ENCODE results near the gene LRRN4CL. TPM values are rescaled to one million over a fixed set of nuclear protein-coding genes. Genes with fewer than 3 reads are reported as not detected.
"Not testable (repeated sequence)": the region's sequence is repeated elsewhere in the genome, so short reads cannot be mapped to it uniquely, and the experiment has no call there.

LRRN4CL gene
- total RNA-seq, 1 donor: not detected

- H3K9me3 ChIP-seq (ENCODE audit: low read depth, low read length): no peaks in the 10 kb centered on the region
- no peaks in the 10 kb centered on the region for H3K27me3 ChIP-seq (ENCODE audit: insufficient read depth, low read length)
- no peak overlapping the region for H3K4me3 ChIP-seq (ENCODE audit: low read length)
- peaks cover 6% of the 10 kb centered on the region for H3K4me1 ChIP-seq (ENCODE audit: insufficient read depth, low read length)
Measured at GRCh38 chr11:62716206-62716605, 26.9 kb upstream of the LRRN4CL start.

- H3K4me3 ChIP-seq (ENCODE audit: low read length): no peak overlapping the region
Measured at GRCh38 chr11:62715150-62716130, 26.1 kb upstream of the LRRN4CL start.

GRCh38 chr11:62713343-62713742 is 24.0 kb upstream of the LRRN4CL start:
- no peak overlapping the region for H3K4me3 ChIP-seq (ENCODE audit: low read length)
- no peaks in the 10 kb centered on the region for H3K9me3 ChIP-seq (ENCODE audit: low read depth, low read length)
- H3K27me3 ChIP-seq (ENCODE audit: insufficient read depth, low read length): no peaks in the 10 kb centered on the region
- peaks cover 24% of the 10 kb centered on the region for H3K4me1 ChIP-seq (ENCODE audit: insufficient read depth, low read length)

More at GRCh38 chr11:62715150-62716130, 26.1 kb upstream of the LRRN4CL start:
- no peaks in the 10 kb centered on the region for H3K9me3 ChIP-seq (ENCODE audit: low read depth, low read length)
- H3K27me3 ChIP-seq (ENCODE audit: insufficient read depth, low read length): no peaks in the 10 kb centered on the region
- peaks cover 10% of the 10 kb centered on the region for H3K4me1 ChIP-seq (ENCODE audit: insufficient read depth, low read length)

GRCh38 chr11:62712861-62713260 is 23.5 kb upstream of the LRRN4CL start:
- Histone ChIP-seq H3K27me3 (ENCODE audit: insufficient read depth, low read length) (no peaks in the 10 kb centered on the region), H3K9me3 (ENCODE audit: low read depth, low read length) (no peaks in the 10 kb centered on the region), H3K4me1 (ENCODE audit: insufficient read depth, low read length) (peaks cover 29% of the 10 kb centered on the region), H3K4me3 (ENCODE audit: low read length) (no peak overlapping the region)

GRCh38 chr11:62712276-62712812 is 23.0 kb upstream of the LRRN4CL start:
- Histone ChIP-seq H3K9me3 (ENCODE audit: low read depth, low read length) (no peaks in the 10 kb centered on the region), H3K27me3 (ENCODE audit: insufficient read depth, low read length) (no peaks in the 10 kb centered on the region), H3K4me1 (ENCODE audit: insufficient read depth, low read length) (peaks cover 34% of the 10 kb centered on the region), H3K4me3 (ENCODE audit: low read length) (no peak overlapping the region)

- H3K4me1 ChIP-seq (ENCODE audit: insufficient read depth, low read length): peaks cover 54% of the 10 kb centered on the region
- H3K27me3 ChIP-seq (ENCODE audit: insufficient read depth, low read length): no peaks in the 10 kb centered on the region
- peak overlapping the region; percentile 67 for H3K4me3 ChIP-seq (ENCODE audit: low read length)
- H3K9me3 ChIP-seq (ENCODE audit: low read depth, low read length): no peaks in the 10 kb centered on the region
Measured at GRCh38 chr11:62710001-62710345, 20.6 kb upstream of the LRRN4CL start.

GRCh38 chr11:62709247-62710000 is 20.1 kb upstream of the LRRN4CL start:
- peaks cover 59% of the 10 kb centered on the region for H3K4me1 ChIP-seq (ENCODE audit: insufficient read depth, low read length)
- H3K4me3 ChIP-seq (ENCODE audit: low read length): peak overlapping the region; percentile 67
- no peaks in the 10 kb centered on the region for H3K27me3 ChIP-seq (ENCODE audit: insufficient read depth, low read length)
- H3K9me3 ChIP-seq (ENCODE audit: low read depth, low read length): no peaks in the 10 kb centered on the region

- peak overlapping the region; percentile 67 for H3K4me3 ChIP-seq (ENCODE audit: low read length)
- H3K4me1 ChIP-seq (ENCODE audit: insufficient read depth, low read length): peaks cover 65% of the 10 kb centered on the region
- H3K27me3 ChIP-seq (ENCODE audit: insufficient read depth, low read length): no peaks in the 10 kb centered on the region
- H3K9me3 ChIP-seq (ENCODE audit: low read depth, low read length): no peaks in the 10 kb centered on the region
Measured at GRCh38 chr11:62708793-62709192, 19.5 kb upstream of the LRRN4CL start.

GRCh38 chr11:62708392-62708791 is 19.1 kb upstream of the LRRN4CL start:
- no peaks in the 10 kb centered on the region for H3K9me3 ChIP-seq (ENCODE audit: low read depth, low read length)
- no peaks in the 10 kb centered on the region for H3K27me3 ChIP-seq (ENCODE audit: insufficient read depth, low read length)
- H3K4me3 ChIP-seq (ENCODE audit: low read length): no peak overlapping the region
- H3K4me1 ChIP-seq (ENCODE audit: insufficient read depth, low read length): peaks cover 67% of the 10 kb centered on the region

GRCh38 chr11:62707277-62707861 is 18.0 kb upstream of the LRRN4CL start, which contains the start of the genes BSCL2 and GNG3:
BSCL2 (minus strand) TSS chr11:62707424; CDS start chr11:62707195, 229 bp downstream.
GNG3 (plus strand) TSS chr11:62707676; CDS start chr11:62708296, 620 bp downstream.
- H3K4me1 ChIP-seq (ENCODE audit: insufficient read depth, low read length): peaks cover 76% of the 10 kb centered on the region
- H3K4me3 ChIP-seq (ENCODE audit: low read length): peak within 1 kb of the TSS; percentile 61
- no peaks in the 10 kb centered on the region for H3K27me3 ChIP-seq (ENCODE audit: insufficient read depth, low read length)
- no peaks in the 10 kb centered on the region for H3K9me3 ChIP-seq (ENCODE audit: low read depth, low read length)

- Histone ChIP-seq H3K4me1 (ENCODE audit: insufficient read depth, low read length) (peaks cover 76% of the 10 kb centered on the region), H3K9me3 (ENCODE audit: low read depth, low read length) (no peaks in the 10 kb centered on the region), H3K4me3 (ENCODE audit: low read length) (no peak overlapping the region), H3K27me3 (ENCODE audit: insufficient read depth, low read length) (no peaks in the 10 kb centered on the region)
Measured at GRCh38 chr11:62706850-62707247, 17.5 kb upstream of the LRRN4CL start.

- Histone ChIP-seq H3K9me3 (ENCODE audit: low read depth, low read length) (no peaks in the 10 kb centered on the region), H3K4me3 (ENCODE audit: low read length) (peak overlapping the region; percentile 61), H3K4me1 (ENCODE audit: insufficient read depth, low read length) (peaks cover 78% of the 10 kb centered on the region), H3K27me3 (ENCODE audit: insufficient read depth, low read length) (no peaks in the 10 kb centered on the region)
Measured at GRCh38 chr11:62705880-62706849, 16.8 kb upstream of the LRRN4CL start.

GRCh38 chr11:62705413-62705812 is 16.1 kb upstream of the LRRN4CL start:
- peaks cover 74% of the 10 kb centered on the region for H3K4me1 ChIP-seq (ENCODE audit: insufficient read depth, low read length)
- H3K27me3 ChIP-seq (ENCODE audit: insufficient read depth, low read length): no peaks in the 10 kb centered on the region
- H3K4me3 ChIP-seq (ENCODE audit: low read length): peak overlapping the region; percentile 61
- no peaks in the 10 kb centered on the region for H3K9me3 ChIP-seq (ENCODE audit: low read depth, low read length)

GRCh38 chr11:62703921-62704320 is 14.6 kb upstream of the LRRN4CL start:
- H3K4me1 ChIP-seq (ENCODE audit: insufficient read depth, low read length): peaks cover 66% of the 10 kb centered on the region
- H3K9me3 ChIP-seq (ENCODE audit: low read depth, low read length); H3K27me3 ChIP-seq (ENCODE audit: insufficient read depth, low read length); H3K4me3 ChIP-seq (ENCODE audit: low read length): not testable (repeated sequence)
